GM21576 (cell line): Measurements from ENCODE around the gene EXOC4.

Source experiments
- ATAC-seq: cut with Tn5 transposase; IDR thresholded peaks from one replicate; pipeline ENCODE4 v1.9.1; 2021; ENCODE audit warnings: mild to moderate bottlenecking, moderate library complexity; ENCODE audit not compliant: unreplicated experiment

Gene EXOC4

DNA sequence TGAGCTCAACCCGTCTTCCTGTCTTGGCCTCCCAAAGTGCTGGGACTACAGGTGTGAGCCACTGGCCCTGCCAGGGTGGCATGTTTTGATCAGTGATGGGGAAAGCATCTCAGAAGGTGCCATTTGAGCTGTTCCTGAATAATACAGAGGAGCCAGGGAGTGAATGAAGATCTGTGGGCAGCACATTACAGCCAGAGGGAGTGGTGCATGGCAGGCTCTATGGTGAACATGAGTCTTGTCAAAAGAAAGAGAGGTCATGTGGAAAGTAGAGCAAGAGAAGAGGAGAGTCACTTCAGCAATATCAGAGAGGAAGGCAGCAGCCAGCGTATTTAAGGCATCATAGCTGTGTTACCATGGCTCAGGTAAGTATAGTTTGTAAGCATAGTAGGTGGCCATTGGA is 598.5 kb downstream of the EXOC4 start:
- no peak for ATAC-seq

DNA sequence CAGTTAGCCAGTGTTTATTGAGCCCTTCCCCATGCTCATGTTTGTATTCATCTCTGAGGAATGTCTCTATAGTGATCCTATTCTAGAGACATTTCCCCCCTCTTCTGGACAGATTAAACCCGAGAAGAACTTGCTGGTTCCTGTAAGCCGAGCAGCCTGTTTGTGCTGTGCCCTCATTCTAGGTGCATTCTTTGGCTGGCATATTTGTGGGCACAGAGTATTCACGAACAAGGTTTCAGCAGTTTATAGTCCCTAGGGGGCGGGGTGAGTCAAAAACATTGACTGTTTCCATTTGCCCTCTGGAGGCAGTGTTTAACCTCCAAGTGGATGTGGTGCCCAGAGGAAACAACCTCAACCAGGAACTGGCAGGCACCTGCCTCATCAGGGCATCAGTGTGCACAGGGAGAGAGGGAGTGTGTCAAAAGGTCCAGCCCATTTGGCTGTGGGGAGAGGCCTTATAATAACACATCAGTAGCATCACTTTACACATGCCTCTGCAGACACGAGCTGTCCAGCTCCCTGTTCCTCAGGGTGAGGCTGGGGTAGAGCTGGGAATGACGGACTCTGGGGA is 600.9 kb downstream of the EXOC4 start:
- peak; percentile 85 for ATAC-seq

DNA sequence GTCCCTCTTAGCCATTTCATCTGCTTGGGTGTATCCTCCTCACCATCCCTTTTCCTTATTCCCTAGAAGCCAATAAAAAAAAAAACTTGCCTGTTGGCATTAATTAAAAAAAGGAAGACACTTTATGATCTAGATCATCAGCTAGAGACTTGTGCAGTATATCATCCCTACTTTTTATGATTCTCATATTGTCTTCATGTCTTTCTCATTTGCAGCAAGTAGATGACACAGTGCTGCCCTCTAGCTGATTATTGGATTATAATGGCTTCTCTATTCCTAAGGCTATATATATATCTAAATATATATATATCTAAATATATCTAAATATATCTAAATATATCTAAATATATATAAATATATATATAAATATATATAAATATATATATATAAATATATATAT is 601.9 kb downstream of the EXOC4 start:
- no peak for ATAC-seq

DNA sequence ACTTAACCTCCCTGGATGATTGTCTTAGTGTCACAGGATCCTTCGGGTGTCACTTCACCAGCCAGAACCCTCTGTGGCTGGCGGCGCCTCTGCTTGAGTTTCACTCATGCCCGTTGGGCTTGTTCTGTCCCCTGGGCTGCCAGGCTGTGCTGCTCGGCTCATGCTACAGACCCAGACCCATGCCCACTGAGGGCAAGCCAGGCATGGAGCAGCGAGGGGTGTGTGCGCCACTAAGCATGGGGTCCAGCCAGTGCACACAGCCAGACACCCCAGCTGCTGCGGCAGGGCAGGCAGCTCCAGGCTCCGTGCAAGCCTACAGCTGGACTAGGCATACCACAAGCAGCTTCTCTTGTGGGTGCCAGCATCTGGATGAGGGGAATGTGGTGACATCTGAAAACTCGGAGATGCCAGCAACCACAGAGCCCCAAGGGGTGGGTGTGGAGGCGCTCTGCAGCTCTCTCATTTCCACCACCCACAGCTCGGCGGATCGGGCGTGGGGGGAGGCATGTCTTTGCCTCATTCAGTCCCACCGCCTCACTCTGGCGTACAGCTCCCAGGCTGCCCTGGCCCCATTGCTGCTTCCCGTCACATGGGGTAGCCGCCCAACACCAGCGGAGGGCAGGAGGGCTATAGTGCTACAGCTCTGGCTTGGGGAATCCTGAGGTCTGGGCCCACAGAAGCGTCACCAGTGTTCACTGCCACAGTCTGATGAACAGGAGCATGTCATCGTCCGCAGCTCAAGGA is 604.7 kb downstream of the EXOC4 start:
- ATAC-seq, result no peak

DNA sequence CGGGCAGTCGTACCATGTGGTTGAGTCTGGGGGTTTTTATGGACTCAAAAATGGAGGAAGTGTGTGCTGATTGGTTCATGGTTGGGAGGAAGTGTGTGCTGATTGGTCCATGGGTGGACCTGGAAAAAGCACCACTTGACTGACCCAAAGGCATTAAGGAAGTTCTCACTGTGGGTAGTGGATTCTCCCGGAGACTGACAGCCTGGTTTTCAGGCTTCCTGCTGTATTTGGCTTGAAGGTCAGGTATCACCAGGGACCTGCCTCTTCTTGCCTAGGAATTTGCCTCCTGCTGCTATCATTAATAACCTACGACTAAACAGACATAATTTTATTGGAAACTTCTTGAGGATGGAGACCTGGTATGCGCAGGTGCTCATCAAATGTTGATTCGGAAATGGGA is 605.4 kb downstream of the EXOC4 start:
- ATAC-seq, result no peak

DNA sequence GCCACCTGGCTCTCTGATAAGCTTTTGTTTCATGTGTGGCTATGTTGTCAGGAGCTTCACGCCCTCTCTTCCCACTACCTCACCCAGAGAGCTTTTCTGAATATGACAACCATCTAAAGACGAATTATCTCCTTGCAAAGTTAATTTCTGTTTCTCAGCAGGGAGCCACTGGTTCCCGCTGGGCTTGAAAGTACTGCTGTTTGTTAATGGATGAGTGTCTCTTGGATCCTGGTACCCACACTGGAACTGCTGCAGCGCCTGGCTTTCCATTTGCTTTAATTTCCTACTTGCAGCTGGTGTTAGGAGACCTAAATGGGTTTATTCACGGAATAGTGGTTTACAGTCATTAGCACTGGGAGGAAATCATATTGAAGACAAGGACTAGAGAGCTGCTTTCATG is 606.4 kb downstream of the EXOC4 start:
- no peak for ATAC-seq

DNA sequence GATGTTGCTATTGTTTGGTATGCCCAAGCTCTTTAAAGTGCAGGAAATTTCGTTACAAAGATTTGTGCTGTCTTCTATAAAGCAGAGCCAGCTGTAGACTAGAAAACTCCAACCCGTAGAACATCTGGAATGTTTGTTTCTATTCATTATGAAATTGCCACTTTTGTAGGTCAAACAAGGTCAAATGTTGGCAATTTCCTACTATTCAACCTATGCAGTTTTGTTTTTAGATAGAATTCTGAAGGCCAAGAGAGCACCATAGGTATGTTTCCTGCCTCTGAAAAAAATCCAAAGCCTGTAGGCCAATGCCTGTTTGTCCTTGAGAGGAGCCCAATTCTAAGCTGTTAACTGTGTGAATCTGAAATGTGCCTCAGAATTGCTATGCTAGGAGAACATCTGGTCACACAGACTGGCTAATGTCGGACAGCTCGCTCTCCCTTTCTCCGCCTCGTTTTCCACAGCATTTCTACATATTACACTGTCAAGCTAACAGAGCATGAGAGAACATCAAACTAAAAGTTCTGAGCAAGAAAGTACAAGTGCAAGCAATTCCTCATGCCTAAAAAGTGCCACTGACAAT is 607.1 kb downstream of the EXOC4 start:
- no peak for ATAC-seq

DNA sequence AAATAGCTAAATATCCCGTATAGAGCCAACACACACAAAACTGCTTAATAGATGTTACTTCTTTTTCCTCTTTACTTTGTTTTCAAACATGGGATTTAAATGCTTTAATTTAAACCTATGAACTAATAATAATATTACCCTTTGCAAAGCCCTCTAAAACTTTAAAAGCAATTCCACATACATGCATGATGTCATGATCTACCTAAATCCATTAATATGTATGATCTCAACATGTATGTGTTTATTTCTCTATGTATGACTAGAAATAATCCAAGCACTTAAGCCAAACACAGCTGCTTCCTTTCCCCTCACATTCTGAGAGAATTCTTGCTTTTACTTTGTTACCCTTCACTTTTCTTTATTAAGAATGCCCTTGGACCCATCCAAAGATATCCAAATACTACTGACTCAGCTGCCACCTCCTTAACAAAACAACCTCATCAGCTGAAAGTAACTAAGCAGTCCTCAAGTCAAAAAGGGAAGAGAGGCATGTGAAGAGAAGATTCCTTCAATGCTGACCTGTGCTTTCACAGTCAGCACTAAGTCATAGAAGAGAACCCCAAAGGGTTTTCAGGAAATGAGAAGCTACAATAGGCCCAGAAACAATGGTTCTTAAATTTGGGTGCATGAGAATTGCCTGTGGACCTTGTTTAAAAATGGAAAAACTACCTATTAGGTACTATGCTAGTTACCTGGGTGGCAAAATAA is 607.9 kb downstream of the EXOC4 start:
- ATAC-seq, result no peak

DNA sequence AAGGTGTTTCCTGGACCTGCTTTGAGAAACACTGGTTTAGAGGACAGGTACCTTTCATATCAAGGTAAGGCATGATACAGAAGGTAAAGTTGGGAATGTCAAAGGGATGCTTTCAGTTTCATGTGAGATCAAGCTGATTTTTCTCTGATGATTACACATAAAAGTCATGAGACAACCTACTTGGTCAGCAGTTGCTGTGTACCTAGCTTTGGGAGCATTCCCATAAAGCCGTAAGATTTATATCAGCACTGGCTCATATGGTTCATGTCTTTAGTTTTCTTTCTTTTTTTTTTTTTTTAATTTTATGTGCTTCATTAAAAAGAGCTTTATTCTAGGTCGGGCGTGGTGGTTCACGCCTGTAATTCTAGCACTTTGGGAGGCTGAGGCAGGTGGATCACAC is 609.0 kb downstream of the EXOC4 start:
- no peak for ATAC-seq

DNA sequence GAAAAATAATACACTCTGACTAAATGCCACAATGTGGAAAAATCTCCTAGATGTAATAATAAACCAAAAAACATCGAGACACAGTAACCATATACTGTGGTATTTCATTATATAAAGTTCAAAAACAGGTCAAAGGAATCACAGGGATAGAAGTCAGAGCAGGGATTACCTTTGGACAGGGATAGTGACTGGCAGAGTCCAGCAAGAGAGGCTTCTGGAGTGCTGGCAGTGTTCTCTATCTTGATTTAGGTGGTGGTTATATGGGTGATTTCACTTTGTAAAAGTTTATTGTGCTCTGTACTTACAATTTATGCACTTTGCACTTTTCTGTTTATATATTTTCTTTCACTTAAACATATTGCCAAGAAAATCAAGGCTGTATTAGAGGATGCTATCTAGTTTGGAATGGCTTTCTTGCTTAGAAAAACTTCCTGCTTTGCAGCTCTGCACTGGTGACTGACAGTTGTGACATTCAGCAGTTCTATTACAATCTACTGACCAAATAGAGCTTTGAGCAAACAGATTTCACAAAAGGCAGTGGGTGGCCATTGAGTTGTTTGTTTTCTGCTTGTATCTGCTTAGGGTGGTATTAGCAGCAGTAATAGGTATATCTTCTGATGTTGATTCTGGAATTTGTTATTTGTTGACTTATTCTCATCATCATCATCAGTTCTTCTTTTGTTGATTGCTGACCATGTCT is 610.6 kb downstream of the EXOC4 start:
- no peak for ATAC-seq

DNA sequence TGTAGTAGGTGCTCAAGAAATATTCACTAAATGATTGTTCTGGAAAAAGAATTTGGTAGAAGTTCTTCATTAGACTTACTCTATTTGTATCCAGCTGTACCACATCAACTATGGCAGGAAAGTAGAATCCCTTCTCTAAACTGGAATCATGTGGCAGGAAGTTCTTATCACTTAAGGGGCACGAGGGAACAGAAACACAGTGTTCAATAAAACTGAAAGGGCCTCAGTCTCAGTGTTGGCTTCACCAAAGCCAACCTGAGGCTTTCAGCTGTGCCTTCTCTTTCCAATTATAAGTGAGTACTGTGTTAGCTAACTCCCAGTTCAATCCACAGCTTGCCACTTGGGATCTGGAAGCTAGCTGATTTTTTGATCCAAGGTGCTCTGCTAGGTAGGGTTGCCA is 616.7 kb downstream of the EXOC4 start:
- no peak for ATAC-seq

DNA sequence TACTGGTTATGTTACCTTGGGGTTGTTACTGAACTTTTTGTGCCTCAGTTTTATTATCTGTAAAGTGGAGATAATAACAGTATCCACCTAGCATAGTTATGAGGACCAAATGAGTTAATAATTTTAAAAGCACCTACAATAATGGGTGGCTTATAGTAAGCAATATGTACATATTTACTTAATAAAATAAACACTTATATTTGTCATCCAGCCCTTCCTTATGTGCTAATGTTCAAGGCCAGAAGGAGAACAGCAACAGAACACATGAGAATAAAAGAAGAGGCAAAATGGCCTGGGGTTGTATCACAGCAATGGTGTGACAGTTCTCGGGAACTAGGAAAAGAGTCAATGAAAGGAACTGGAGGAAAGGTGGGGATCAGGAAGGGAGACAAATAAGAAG is 618.9 kb downstream of the EXOC4 start:
- no peak for ATAC-seq

DNA sequence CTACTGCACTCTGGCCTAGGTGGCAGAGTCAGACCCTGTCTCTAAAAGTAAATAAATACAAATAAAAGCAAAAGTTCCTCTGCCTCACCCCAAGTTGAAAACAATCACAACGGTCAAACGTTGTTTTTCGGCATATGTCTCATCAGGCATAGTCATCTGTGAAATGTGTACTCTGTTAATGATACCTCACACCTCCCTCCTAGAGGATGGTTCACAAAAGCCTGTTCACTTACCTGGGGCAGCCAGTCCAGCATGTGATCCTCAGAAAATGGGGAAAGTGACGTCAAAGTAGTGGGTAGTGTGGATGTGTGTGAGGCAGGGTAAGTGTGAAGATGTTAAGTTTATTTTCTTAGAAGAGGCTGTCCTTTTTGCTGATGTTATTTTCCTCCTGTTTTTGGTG is 620.3 kb downstream of the EXOC4 start:
- no peak for ATAC-seq

DNA sequence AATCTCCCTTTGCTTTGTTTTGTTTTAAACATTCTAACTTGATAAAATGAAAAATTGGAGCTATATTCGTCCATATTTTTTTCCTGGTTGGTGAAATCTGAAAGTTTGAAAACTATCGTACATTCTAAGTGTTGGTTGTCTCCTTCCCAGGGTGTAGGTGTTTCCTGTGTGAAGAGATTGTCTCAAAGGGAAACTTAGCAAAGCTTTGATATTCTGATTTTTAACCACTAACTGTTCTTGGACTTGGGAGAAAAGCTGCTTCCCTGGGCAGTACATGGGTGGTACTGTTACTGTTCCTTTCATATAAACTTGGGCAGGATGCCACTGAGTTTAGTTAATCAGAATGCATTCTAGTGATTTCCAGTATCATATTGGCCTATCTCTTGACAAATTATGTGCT is 620.8 kb downstream of the EXOC4 start:
- ATAC-seq, result no peak

DNA sequence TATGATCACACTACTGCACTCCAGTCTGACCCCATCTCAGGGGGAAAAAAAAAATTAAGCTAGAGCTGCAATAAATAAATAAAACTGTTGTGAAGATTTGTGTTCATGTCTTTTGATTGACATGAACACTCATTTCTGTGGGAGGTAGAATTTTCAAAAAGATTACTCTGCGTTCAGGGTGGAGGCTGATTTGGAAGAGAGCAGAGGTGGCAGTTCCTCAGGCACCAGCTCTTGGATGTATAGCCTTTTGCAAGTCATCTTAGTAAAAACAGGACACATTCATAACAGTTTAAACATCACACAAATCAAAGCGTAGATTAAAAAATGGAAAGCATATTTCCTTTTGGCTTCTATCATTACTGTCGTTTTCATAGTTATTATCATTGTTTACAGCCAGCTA is 630.7 kb downstream of the EXOC4 start:
- no peak for ATAC-seq

DNA sequence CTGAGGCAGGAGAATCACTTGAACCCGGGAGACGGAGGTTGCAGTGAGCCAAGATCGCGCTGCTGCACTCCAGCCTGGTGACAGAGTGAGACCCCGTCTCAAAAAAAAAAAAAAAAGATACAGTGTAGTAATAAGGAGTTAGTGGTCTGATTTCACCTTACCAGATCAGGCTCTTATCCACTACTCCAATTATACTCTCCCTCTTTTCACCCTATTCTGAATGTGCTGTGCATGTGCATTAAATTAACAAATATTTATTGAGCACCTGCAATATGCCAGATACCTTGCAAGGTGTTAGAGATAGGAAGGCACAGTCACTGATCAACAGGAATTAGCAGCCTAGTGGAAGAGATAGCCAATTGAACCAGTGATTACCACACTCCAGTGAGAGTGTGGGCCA is 632.3 kb downstream of the EXOC4 start:
- no peak for ATAC-seq

DNA sequence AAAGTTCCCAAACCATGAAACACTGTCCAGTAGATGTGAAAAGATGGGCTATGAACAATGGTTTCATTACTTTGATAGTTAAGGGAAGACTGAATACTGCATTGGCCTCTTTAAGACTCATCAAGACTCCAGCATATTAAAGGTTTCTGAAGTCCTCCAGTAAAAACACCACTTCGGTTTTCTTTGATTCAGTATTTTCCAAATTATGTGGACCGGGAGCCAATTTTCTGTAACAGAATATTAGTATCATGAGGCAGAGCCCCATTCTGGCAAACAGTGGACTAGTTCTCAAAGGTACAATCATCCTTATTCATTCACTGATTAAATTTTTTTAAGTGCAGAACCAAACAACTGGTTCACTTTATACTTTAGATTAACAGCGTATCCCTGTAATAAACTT is 633.2 kb downstream of the EXOC4 start:
- no peak for ATAC-seq

DNA sequence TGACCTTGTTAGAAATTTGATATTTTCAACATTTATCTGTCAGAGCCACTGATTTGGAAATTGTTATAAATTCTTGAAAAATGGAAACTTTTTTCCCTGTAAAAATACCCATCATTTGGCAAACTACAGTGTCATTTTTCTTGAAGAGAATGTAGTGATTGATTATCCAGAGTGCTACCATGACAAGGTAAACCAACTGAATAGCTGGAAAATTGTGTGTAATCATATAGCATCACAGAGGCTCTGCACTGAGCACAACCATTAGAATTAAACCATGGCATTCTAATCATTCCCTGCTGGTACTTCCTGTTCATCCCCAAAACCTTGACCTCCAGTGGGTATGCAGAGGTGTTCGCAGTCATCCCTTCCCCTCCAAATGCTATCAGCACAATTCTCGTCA is 633.9 kb downstream of the EXOC4 start:
- no peak for ATAC-seq

DNA sequence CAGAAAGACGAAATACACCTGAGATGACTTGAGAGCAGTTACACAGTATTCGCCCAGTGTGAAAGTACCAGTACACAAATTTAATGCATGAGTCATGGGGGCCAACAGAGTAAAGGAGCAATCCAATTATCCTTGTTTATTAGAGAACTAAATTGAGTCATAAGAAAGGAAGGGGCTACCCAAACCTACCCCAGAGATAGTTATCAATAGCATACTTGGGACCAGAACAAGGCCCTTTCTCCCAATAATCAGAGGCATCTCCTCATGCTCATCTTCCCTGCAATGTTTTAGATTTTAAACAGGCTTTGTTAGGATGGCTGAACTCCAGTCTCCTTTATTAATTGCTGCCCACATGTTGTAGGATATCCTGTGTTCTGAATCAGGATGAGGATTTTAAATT is 634.6 kb downstream of the EXOC4 start:
- ATAC-seq, result no peak

DNA sequence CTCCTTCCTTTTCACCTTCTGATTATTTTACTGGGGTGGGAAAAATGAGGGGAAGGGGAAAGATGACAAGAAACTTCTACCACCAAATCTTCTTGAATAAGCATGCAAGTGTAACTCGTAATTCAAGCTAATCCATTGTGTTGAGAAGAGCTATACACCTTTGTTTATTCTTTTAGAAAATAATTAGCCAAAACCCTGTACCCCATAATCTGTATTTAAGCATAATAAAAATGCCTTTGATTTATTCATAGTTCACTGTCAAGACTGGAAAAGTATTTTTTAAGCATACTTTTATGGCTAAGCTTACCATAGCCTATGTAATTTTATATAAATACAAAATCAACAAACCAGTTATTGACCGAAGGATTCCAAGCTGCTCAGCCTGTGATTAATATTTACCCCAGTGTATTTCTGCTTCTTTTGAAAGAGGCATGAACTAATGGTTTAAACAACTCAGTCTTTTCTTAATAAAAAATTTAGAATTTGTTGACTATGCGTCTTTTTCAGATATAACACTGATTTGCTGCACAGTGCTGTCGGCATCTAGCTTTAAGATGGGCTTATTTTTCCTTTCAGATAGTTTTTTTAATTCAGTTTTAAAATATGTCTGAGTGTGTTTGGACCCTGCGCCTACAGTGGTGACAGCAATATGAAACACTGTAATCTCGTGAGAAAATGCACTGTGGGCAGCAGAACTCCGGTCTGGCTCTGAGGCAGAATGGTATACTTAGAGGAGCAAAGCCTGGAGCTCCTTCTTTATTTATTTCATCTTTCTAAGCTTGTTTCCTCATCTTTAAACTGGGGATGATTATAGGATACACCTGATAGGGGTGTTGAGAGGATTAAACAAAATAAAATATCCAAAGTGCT is 635.4 kb downstream of the EXOC4 start:
- no peak for ATAC-seq
